MV-4-11 (cell line): ENCODE data around the gene PTPA.

Source experiments
- DNase-seq: peaks from one replicate; lab custom pipeline; 2025; lab: John Stamatoyannopoulos, UW

Gene PTPA

DNA sequence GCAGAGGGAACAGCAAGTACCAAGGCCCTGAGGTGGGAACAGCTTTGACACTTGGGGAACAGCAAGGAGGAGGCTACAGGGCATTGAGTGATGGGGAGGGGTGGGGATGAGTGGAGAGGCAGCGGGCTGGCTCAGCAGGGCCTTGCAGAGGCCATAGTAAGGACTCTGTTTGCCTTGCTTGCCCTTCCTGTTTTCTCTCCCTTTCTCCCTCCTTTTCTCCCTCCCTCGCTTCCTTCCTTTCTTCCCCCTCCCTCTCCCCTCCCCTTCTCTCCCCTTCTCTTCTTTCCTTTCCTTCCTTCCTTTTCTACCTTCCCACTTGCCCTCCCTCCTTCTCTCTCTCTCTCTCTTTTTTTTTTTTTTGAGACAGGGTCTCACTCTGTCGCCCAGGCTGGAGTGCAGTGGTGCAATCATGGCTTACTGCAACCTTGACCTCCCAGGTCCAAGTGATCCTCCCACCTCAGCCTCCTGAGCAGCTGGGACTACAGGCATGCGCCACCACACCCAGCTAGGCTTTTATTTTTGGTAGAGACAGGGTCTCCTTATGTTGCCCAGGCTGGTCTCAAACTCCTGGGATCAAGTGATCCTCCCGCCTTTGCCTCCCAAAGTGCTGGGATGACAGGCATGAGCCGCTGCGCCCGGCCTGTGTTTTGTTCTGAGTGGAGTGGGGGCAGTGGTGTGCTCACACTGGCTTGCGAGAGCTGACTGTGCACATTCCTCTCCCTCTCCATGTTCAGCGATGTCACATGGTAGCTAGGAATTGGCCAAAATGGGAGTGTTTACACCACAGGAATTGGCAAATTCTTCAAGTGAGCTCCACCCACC is 49.7 kb downstream of the PTPA start:
- DNase-seq = peak; percentile 41

DNA sequence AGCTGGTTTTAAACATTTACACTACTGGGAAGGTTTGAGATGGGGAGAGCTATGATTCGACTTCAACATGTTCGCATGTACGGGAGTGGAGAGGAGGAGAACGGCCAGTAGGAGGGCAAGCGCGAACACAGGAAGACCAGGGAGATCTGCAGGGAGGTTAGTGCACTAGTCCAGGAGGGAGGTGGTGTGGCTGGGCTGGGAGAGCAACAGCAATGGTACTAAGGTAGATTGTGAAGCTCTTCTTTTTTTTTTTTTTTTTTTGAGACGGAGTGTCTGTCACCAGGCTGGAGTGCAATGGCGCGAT is 50.3 kb downstream of the PTPA start:
- DNase-seq = no peak

DNA sequence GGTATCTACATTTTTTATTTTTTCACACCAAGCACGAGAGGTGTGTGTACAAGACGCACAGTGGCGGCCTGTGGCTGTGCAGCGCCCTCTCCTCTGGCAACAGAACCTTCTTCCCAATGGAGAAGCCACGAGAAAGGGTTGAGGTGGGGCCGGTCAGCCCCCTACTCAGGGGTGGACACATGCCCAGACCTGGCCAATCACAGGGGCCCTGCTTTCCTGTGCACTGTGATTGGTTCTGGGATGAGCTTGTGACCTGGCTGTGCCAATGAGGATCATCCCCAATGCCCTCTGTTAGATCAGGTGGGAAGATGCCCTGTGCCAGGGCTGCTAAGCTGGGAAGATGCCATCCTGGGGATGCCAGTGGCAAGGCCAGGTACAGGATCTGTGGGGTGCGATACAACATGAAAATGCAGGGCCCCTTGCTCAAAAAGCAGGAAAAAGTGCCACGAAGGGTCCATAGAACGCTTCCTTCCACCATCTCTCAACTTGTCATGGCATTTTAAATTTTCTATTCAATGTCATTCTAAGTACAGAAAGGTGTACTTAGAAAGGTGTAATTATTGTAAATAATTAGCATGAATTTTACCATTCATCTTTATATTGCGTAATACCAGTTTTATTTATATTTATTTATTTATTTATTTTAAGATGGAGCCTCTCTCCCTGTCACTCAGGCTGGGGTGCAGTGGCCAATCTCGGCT is 51.4 kb downstream of the PTPA start:
- no peak for DNase-seq

DNA sequence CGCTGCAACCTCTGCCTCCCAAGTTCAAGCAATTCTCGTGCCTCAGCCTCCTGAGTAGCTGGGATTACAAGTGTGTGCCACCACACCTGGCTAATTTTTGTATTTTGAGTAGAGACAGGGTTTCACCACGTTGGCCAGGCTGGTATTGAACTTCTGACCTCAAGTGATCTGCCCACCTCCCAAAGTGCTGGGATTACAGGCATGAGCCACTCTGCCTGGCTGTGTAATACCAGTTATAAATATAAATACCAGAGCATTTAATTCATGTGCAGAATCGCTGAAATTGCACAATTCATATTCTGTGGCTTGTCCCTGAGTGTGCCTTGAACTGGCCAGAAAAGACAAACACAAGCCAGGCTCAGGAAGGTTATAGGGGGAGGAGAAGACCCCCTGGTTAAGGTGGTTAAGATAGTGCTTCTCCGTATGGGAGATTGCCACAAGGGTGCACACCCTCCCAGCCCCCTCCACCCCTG is 52.0 kb downstream of the PTPA start:
- DNase-seq = peak; percentile 41

DNA sequence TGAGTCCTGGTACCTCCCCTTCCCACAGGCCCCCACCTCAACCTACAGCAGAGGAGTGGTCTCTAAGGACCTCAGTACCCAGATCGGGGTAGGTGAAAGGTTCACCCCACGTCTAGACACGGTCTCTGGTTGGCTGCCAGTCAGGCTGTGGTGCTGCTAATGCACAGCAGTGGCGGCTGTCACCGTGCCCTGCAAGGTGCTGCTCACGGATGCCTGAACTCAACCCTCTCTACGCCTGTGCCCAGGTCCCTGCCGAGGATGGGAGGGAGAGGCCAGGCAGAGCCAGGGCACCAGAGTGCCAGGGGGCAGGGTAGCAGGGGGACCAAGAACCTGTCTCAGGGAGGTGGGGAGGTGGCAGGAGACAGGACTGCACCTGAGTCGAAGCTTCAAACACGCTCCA is 52.5 kb downstream of the PTPA start:
- no peak for DNase-seq

DNA sequence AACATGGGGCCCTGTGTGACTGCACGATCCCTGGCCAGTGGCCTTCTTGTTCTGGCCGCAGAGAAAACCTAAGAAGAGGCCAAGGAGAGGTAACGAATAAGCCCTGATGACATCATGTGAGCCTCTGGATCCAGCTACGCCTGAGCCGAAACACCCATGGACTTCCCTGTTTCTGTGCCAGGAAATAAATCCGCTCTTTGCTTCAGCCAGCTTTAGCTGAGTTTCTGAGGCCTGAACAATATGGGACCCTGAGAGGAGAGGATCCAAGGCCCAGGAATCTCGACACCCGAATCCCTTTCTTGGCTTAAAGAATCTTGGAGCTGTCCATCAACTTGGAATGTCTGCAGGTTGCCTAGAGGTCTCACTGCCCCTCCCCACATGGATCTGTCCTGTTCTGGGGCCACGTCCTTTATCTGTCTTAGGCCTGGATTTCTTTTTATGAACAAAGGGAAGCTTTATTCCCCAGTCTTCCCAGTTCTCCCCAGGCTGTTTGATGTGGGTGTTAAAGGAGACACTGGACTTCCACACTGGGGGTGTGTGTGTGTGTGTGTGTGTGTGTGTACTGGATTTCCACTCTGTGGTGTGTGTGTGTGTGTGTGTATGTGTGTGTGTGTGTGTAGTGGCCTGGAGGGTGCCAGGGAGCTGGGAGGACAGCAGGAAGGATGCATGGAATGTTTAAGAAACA is 53.2 kb downstream of the PTPA start:
- DNase-seq = peak; percentile 11

DNA sequence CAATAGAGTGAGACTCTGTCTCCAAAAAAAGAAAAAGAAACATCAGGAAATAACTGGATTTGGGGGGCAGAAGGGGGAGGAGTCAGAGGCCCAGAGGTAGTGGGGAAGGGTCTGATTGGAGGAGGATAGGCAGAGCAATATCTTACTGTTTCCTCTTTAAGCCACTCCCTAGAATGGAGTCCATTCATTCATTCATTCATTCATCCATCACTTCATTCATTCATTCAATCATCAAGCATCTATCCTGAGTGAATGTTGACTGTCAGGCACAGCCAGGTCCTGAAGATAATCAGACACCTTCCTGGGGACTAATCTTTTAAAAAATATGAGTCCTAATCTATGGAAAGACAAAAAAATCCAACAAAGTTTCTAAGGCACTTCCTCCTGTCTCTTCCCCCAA is 54.0 kb downstream of the PTPA start:
- no peak for DNase-seq

DNA sequence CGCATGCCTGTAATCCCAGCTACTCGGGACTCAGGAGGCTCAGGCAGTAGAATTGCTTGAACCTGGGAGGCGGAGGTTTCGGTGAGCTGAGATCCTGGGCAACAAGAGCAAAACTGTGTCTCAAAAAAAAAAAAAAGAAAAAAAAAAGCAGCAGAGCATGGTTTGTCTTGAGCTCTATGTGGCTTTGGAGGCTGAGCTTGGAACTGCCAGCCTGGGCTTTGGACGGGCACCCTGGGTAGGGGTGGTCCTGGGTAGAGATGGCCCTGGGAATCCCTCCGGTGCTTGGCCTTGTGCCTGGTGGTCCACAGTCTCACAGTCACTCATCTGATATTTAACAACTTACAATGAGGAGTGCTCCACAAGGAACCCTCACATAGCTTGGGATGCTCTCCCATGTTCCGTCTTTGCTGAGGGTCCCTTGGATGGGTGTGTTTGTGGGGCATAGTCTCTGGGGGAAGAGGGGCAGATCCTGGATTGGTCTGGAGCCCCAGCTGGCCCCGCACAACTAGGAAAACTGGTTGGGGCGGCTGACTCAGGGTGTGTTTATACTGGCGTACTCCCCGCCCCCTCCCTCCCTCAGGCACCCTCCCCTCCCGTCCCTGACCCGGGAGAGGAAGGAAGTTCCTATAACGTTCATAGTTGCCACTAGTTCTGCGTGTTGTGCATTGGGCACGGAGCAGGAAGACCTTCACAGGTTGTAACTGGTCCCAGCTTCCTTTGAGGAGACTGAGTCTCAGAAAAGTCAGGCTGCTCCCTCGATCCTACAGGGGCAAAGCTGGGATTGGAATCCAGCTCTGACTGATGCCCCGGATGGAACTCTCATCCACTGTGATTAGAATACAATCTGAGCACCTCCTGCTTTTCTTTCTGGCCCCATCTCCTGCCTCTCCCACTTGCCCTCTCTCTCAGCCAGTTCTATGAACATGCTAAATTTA is 55.7 kb downstream of the PTPA start:
- DNase-seq = peak; percentile 70

DNA sequence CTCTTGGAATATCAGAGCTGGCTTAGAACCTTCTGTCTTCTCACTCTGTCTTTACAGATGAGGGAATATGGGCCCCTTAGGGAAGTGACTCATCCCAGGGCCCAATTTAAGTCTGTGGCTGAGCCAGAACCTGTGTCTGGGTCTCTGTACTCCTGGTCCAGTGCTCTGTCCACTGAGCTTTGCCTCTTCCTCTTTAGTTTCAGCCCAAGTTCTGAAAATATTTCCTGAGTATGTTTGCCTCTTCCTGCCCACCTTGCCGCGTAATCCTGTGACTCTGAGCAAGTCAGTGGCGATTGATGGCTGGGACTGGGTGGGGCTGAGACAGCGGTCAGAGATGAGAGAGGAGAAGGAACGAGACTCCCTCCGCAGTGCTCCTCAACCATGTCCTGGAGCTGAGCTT is 59.0 kb downstream of the PTPA start:
- DNase-seq = peak; percentile 21

DNA sequence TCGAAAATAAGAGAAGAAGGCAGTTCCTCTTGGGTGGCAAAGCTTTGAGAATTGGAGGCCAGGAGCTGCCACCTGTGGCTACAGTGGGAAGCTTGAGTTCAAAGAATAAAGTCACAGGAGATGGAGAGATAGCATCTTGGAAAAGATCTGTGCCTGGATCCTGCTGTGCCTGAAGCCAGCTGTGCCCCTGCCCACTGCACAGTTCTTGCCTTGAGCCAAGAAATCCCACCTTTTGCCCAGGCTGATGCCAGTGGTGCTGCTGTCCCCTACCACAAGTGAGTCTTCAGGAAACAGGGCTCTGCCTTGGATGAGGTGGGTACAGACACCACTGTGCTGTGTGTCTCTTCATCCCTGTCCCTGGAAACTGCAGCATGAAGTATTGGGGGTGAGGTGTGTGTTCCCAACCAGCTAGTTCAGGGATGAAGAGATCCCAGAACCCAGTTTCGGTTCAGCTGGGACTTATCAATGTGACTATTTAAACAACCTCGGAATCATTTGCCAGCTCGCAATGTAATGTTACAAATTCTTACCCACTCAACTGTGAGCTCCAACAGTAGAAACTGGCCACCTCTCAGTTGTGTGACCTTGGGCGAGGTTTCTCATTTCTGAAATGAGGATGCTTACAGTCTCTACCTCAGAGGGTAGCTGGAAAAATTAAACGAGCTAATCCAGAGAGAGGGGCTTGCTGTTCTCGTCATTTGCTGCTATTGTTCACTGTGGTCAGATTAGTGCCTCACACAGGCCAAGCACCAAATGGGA is 61.0 kb downstream of the PTPA start:
- no peak for DNase-seq

DNA sequence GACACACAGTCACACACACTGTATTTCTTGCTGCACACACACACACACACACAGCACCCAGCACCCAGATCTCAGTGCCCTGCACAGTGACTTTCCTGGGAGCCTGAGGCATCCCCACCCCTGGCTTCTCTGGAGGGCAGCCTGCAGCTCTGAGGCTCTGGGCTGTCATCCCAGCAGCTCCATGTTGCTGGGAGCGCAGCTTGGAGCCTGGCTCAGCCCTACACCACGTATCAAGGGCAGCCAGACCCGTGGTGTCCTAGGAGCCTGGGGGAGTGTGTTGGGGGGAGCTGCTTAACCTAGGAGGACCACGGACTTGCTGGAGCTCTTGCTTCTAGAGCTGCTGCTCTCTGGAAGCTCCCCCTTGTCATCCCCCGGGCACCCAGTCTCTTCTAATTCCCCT is 61.6 kb downstream of the PTPA start:
- no peak for DNase-seq

DNA sequence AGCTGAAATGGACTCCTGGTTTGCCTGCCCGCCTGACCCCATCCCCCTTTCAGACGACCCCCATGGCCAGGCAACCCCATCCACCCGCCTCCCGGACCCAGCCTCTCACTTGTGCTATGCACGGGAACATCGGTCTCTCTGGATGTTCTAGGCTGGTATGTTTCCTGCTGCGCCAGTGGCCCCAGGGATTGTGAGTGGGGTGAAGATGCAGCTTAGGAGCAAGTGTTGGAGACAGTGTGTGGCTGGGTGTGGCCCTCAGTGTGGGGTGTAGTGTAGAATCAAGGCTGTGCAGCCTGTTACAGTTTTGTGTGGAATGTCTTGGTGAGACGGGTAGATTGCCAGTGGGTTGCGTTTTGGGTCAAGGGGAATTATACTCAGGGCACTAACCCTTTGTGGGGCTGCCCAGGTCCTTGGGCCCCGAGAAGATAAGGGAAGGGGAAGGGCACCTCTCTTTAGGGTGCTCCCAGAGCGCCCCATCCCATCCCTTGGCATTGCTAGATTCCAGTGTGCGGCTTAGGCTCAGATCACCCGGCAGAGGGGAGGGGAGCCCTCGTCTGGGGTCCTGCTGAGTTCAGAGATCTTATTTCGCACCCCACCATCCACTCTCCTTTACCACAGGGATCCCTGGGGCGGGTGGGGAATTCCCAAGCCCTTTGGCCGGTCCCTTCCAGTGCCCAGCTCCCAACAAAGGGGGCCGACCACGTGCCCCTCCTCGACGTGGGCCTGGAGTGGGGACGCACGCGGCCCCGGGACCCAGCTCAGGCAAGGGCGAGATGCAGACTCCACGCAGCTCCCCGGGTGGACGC is 62.3 kb downstream of the PTPA start:
- no peak for DNase-seq

DNA sequence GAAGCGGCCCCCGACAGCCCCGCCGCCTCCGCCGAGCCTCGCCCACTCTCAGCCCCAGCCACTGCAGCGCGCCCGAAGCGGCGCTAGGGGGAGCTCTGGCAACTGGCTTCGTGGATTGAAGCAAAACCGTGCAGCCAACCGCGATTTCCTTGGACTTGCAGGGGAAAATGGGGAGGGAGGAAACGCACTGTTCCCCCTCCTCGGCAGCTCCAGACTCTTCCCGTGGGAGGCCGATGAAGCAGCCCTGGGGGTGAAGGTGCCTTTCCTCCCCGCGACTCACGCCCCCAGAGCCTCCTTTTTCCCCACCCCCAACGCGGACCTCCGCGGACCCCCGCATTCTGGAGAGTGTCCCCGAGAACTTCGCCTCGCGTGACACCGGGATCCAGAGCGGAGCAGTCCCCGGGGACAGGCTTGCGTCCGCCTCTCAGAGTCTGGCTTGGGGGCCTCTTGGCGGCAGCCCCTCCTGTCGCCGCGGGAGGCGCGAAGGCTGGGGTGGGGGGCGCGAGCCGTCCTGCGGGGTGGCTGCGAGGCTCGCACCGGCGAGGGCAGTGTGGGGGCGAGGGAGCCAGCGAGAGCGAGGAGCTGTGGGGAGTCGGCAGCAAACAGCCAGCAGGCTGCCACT is 63.0 kb downstream of the PTPA start:
- peak; percentile 65 for DNase-seq

DNA sequence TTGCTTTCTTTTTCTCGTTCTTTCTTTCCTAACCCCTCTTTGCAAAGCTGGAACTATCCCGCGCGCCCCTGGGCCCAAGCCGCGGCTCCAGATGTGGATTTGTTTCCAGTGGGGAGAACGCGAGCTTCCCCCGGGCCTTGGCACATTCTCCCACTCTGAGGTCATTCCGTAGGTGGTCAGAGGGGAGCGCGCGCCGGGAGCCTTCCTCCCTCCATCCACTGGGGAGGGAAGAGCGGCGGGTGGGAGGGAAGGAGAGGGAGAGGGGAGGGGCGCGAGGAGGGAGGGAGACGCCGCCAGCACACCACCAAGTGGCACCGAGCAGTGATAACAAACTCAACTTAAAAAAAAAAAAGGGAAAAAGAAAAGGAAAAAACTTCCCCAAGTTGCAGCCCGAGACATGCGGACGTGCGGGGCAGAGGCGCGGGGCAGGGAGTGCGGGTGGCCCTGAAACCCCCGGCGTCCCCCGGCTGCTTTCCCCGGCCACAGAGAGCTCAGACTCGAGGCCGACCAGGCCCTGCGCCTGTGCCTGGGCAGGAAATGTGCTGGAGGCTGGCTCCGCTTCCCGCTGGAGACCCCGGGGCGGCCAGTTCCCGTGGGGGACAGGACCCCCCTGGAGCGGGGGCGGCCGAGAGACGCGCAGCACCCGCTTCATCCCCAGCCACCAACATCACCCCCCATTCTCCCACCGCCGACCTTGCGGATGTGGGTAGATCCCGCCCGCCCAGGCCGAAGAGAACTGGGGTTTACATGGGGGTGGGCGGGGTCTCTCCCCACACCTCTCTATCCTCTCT is 63.7 kb downstream of the PTPA start:
- DNase-seq = peak; percentile 32

DNA sequence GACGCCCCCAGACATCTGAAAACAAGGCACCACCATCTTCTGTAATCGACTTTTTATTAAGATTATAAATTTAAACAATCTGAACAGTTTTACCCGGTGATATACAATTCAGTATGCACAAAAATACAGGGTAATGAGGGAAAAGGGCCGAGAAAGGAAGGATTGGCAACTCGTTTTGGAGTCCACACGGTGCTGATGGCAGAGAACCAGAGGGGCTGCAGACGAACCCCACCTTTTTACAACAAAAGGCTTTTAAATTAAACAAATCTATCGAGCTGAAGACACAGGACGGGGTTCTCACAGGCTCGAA is 64.3 kb downstream of the PTPA start:
- DNase-seq = no peak

DNA sequence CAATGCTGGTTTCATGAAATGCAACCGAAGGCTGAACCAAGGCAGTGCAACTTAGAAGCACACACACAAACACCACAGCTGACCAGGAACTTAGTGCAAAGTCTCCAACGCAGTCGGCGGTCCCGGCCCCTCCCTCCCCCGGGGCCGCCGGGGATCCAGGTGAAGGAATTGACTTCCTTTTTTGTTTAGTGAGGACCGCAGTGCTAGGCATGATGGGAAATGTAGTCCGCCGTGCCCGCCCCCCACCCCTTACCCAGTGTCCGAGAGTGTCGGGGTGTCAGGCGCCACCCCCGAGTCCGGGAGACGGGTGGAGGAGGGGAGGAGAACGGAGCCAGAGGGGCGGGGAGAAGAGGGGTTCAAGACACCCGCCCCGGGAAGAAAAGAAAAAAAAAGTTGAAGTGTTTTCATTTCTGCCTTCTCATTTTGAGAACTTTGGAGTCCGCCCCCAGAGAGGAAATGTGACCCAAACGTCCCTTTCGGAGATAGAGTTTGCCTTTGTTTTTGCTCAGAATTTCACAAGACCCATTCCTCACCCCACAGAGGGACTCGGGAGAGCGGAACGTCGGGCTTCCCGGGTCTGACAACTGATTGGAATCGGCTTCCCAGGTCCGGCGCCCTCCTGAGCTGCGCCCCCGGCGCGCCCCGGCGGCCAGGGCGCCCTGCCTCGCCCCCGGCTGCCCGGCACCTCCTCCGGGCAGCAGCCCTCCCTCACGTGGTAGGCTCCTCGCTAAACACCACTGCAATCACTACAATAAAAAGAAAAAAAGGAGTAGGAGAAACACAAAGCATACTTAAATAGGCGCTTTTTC is 64.8 kb downstream of the PTPA start:
- peak; percentile 92 for DNase-seq

DNA sequence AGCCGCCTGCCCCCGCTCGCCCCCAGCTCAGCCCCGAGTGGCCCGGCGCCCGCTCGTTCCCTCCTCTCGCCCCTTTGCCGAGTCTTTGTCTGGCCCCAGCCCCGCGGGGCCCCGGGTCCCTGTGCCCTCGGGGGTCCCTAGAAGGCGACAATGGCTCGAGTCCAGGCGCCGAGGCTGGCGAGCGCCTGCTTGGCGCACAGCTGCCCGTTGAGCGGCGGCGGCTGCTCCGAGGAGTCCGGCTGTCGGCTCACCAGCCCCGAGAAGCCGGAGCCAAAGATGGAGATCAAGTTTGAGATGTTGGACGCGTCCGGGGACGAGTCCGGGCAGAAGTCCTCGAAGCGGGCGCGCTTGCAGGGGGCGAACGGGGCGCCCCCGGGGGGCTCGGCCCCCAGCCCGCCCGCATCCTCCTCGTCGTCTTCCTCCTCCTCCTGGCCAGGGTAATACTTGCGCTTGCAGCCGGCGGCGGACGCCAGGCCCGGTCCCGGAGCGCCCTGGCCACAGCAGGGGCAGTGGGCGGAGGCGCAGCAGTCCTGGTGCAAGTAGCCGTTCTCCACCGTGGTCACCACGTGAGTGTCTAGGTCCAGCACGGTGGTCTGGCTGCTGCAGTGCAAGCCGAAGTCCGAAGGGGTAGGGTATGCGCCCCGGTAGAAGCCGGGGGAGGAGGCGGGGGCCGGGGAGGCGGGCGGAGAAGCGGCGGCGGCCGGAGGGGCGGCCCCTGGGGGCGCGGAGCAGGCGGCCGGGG is 65.7 kb downstream of the PTPA start:
- no peak for DNase-seq

DNA sequence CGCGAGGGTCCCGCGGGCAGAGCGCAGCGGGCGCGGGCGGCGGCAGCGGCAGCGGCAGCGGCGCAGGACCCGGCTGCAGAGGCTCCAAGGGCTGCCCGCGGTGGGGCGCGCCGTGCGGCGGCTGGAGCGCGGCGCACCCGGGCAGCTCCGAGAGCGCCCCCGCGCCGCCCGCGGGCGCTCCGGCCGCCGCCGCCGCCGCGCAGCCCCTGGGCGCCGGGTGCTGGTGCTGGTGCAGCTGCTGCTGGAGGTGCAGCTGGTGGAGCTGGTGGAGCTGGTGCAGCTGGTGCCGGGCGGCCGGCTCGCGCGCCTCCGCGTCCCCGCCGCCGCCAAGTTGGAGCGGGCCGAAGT is 66.2 kb downstream of the PTPA start:
- no peak for DNase-seq
